Right lobe of liver (tissue), 6 donors: ENCODE data around the gene HIF1AN. TPM values are rescaled to one million over a fixed set of nuclear protein-coding genes. Genes with fewer than 3 reads are reported as not detected.

Experiments
- ATAC-seq, 4 donors: fragments of 200-7000 bp; cut with Tn5 transposase; one replicate each; pipeline ENCODE4 v1.9.1; 2020; ENCODE audit warnings: mild to moderate bottlenecking in 4 of 4, moderate library complexity in 4 of 4
- DNase-seq, 3 donors: peaks; one replicate each; pipeline ENCODE4 v3.0.0-alpha.2; 2020
- H3K27ac ChIP-seq, 3 donors: fragments of 200-600 bp; one replicate each; pipeline ENCODE4 v1.8.0; 2022
- H3K27me3 ChIP-seq, 2 donors: fragments of 200-600 bp; one replicate each; pipeline ENCODE4 v1.8.0; 2022
- H3K36me3 ChIP-seq, 4 donors: fragments of 200-600 bp; sonication (generic) in 1 of 4; one replicate each; pipeline versions ENCODE4 v1.5.1 to v1.8.0; 2017 to 2022; ENCODE audit warnings: control low read depth in 1 of 4
- H3K4me1 ChIP-seq, 4 donors: fragments of 200-600 bp; sonication (generic) in 1 of 4; one replicate each; pipeline versions ENCODE4 v1.5.1 to v1.8.0; 2017 to 2022; ENCODE audit warnings: control low read depth in 1 of 4
- H3K4me3 ChIP-seq, 3 donors: fragments of 200-600 bp; one replicate each; pipeline ENCODE4 v1.8.0; 2022
- H3K9me3 ChIP-seq, 4 donors: fragments of 200-600 bp; sonication (generic) in 1 of 4; one replicate each; pipeline versions ENCODE4 v1.5.1 to v1.8.0; 2017 to 2022; ENCODE audit warnings: control low read depth in 1 of 4
- POLR2A ChIP-seq: fragments of 450-650 bp; IDR thresholded peaks from one replicate; pipeline ENCODE4 v1.6.1; 2017; ENCODE audit warnings: antibody characterized with exemption, mild to moderate bottlenecking
- WGBS: methylation state at CpG from one replicate; pipeline ENCODE4 v1.1.6; 2018; ENCODE audit warnings: low coverage, low lambda C conversion rate; ENCODE audit not compliant: insufficient coverage; ENCODE audit errors: missing lambda C conversion rate; 5-methylcytosine and 5-hydroxymethylcytosine counted together
- intact Hi-C, 2 donors: fragments of 100-400 bp; cut with DNase I; formaldehyde crosslinking; loops; one replicate each; pipeline versions ENCODE4 v1.11.2 to v1.14.1; 2022
- total RNA-seq, 6 experiments: library from RNA; depleted of rRNA in 2 of 6; stranded (reverse); fragments of >200 nt in 2 of 6; fragmentation: NEBNext Ultra II Directional in 3 of 6; extraction: Animal tissue kit (Norgen Biotek cat#: 25700) in 3 of 6; gene quantifications; one replicate each; pipeline versions ENCODE4 v1.1.0 to v1.2.4, GENCODE V29; 2016 to 2023
- TF ChIP-seq, protein P1 (sequence below), 4 donors: fragments of 200-600 bp in 3 of 4; fragments of 450-650 bp in 1 of 4; IDR thresholded peaks; one replicate each; pipeline versions ENCODE4 v1.5.1 to v1.8.0; 2016 to 2022; ENCODE audit warnings: antibody characterized with exemption in 4 of 4, mild to moderate bottlenecking in 2 of 4
- donor health status: DM: no; HTN: yes; CAD: no.
- donor health status: DM: no; HTN: no; CAD: no.
- donor health status: DM: no; HTN: no; CAD: no.
- donor health status: DM: no; HTN: yes; CAD: no.
- donor health status: DM: no; HTN: yes; CAD: no.

HIF1AN gene
- total RNA-seq, 6 experiments from 2014 or later: 4.5 to 13.9 (median 11.3) TPM

DNA sequence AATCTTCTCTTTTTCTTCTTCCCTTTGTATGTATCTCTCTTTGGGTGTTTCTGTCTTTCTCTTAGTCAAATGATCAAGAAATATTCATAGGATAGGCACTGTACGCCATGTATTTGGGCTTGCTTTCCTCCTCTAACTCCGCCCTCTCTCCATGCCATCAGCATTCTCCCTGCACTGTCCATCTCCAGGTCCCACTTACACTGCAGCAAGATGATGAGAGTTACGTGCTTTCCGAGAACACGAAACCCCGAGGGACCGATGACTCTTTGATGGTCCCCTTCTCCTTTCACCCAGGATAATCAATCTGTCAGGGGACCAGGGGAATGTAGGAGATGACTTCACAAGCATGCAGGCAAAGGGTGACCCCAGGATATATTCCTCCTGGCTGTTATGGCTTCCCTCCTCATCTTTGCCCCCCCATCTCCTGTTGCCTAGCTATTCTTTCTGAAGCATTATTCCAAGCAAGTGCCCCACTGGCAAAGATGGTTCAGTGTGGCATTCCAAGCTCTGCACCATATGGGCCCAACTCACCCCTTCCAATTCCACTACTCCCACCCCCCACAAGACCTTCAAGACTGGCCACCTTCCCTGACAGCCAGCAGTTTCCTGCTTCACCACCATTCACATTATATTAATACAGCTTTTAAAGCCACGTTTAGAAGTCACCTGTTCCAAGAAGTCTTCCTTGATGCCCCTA, 40.0 kb downstream of the HIF1AN start:
- no peaks in the 10 kb centered on the region for H3K27me3 ChIP-seq
- intact Hi-C loops: no loop called here
- WGBS: 62% methylated on average over 8 of the region's 8 CpGs

DNA sequence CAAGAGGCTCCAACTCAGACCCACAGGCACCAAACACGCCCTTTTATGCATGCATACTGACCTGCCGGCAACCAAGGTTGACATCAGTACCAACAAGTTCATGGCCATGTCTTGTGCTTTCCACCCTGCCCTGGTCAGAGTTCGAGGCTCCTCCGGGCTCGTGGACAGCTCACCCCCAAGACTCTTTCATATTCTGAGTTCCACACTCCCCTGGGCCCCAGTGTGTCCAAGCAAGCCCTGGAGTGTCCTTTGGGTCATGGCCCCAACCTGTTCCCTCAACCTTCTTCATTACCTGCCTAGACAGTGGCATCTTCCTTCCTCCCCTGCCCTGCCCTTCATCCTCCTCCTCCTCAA, 40.5 kb downstream of the HIF1AN start:
- intact Hi-C loops: no loop called here
- WGBS: 54% methylated on average over 4 of the region's 5 CpGs
- H3K27me3 ChIP-seq: no peaks in the 10 kb centered on the region

More for the DNA sequence above, 40.0 kb downstream of the HIF1AN start:
- no peaks in the 10 kb centered on the region for H3K4me1 ChIP-seq
- TF ChIP-seq POLR2A: no peak
- TF ChIP-seq, protein P1, sequence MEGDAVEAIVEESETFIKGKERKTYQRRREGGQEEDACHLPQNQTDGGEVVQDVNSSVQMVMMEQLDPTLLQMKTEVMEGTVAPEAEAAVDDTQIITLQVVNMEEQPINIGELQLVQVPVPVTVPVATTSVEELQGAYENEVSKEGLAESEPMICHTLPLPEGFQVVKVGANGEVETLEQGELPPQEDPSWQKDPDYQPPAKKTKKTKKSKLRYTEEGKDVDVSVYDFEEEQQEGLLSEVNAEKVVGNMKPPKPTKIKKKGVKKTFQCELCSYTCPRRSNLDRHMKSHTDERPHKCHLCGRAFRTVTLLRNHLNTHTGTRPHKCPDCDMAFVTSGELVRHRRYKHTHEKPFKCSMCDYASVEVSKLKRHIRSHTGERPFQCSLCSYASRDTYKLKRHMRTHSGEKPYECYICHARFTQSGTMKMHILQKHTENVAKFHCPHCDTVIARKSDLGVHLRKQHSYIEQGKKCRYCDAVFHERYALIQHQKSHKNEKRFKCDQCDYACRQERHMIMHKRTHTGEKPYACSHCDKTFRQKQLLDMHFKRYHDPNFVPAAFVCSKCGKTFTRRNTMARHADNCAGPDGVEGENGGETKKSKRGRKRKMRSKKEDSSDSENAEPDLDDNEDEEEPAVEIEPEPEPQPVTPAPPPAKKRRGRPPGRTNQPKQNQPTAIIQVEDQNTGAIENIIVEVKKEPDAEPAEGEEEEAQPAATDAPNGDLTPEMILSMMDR (IDR thresholded peaks at IDR 0.05): no peak
- no peaks in the 10 kb centered on the region for H3K9me3 ChIP-seq
- ATAC-seq: no peak
- no peaks in the 10 kb centered on the region for H3K36me3 ChIP-seq
- no peak for DNase-seq
- no peak overlapping the region for H3K4me3 ChIP-seq
- H3K27ac ChIP-seq: no peak overlapping the region

DNA sequence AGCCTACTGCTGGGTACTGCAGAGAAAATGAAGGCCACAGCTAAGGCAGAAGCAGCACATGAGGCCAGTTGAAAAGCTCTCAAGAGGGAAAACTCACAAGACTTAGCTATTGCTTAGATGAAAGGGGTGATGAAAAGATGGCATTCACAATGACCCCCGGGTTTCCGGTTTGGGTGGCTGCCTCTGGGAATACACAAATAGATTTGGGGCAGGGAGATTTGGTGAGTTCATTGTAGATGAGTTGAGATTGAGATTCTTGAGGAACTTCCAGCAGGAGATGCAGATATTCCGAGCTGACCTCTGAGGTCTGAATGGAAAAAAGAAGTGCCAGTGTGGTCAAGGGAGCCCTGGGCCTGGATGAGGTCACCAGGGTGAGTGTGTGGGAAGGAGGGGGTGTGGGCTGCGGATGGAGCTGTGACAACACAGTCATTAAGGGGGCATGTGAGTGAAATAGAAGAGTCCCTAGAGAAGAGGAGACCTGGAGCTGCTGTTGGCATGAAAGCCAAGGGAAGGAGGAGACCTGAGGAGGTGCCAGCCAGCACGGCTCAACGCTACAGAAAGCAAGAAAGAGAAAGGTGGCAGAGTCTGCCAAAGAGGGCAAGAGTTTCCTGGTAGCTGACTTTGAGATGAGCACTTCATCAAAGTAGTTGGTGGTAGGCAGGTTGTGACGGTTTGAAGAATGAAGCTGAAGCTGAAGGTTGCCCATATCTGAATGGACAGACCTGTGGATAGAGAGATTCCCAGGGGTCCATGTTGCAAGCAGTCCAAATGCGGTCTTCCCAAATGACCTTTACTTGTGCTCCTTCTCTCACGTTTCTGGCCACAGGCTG, 43.7 kb downstream of the HIF1AN start:
- Histone ChIP-seq H3K27me3 (no peaks in the 10 kb centered on the region), H3K36me3 (no peaks in the 10 kb centered on the region), H3K4me3 (no peak overlapping the region), H3K9me3 (no peaks in the 10 kb centered on the region), H3K27ac (no peak overlapping the region), H3K4me1 (no peaks in the 10 kb centered on the region)
- ATAC-seq (no peak), DNase-seq (no peak)
- WGBS: 43% methylated on average over 8 of the region's 9 CpGs
- intact Hi-C loops: no loop called here
- TF ChIP-seq POLR2A: no peak
- TF ChIP-seq, protein P1 (IDR thresholded peaks at IDR 0.05): no peak

More for the DNA sequence above, 40.5 kb downstream of the HIF1AN start:
- DNase-seq (no peak), ATAC-seq (no peak)
- H3K4me3 ChIP-seq: no peak overlapping the region
- H3K27ac ChIP-seq: no peak overlapping the region
- no peaks in the 10 kb centered on the region for H3K36me3 ChIP-seq
- no peaks in the 10 kb centered on the region for H3K9me3 ChIP-seq
- H3K4me1 ChIP-seq: no peaks in the 10 kb centered on the region
- TF ChIP-seq, protein P1 (IDR thresholded peaks at IDR 0.05): no peak
- no peak for TF ChIP-seq POLR2A

DNA sequence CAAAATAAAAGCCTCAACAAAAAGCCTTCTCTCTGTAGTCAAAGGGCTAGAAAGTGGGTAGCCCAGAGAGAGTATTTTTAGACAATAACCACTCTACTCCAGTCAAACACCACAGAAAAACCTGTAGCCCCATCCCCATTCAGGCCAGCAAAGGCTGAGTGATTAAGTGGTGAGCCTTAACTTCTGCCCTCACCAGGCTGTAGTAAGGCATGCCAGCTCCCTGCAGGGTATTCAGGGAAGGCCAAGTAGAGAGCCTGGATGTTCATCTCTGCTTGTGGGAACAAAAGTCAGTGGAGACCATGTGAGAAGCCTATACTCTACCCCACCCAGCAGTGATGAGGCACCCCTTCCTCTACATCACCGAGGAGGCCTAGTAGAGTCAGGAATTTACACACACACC, 51.2 kb downstream of the HIF1AN start:
- Histone ChIP-seq H3K9me3 (no peaks in the 10 kb centered on the region), H3K27me3 (no peaks in the 10 kb centered on the region), H3K4me3 (no peak overlapping the region), H3K4me1 (no peaks in the 10 kb centered on the region), H3K27ac (no peak overlapping the region), H3K36me3 (no peaks in the 10 kb centered on the region)
- DNase-seq (no peak), ATAC-seq (no peak)
- TF ChIP-seq POLR2A: no peak
- TF ChIP-seq, protein P1 (IDR thresholded peaks at IDR 0.05): no peak
- WGBS: 11% methylated on average over 1 of the region's 1 CpG
- intact Hi-C loops: no loop called here
